HL-60/S4 treated with retinoic acid at 250 ng/mL for 4 days and 3 days (cell line): ENCODE measurements around the gene CD52.
"Not testable (repeated sequence)": the region's sequence is repeated elsewhere in the genome, so short reads cannot be mapped to it uniquely, and the experiment has no call there.

ENCODE experiments used
- in situ Hi-C: fragments of 300-500 bp; cut with MboI; formaldehyde crosslinking; loops from 2 replicates; pipeline ENCODE4 v1.7.0; 2022; ENCODE audit warnings: low sequenced_read_pairs

The CD52 gene

GRCh38 chr1:26329380-26329779 lies 11.6 kb downstream of the CD52 start:
- in situ Hi-C loops = not testable (repeated sequence)

- in situ Hi-C loops = no loop called here
Observed at GRCh38 chr1:26330276-26330675, 12.5 kb downstream of the CD52 start.

- in situ Hi-C loops = not testable (repeated sequence)
Observed at GRCh38 chr1:26333312-26333711, 15.6 kb downstream of the CD52 start.

GRCh38 chr1:26335774-26336476 lies 18.2 kb downstream of the CD52 start:
- in situ Hi-C loops = no loop called here

GRCh38 chr1:26336477-26337205 lies 18.9 kb downstream of the CD52 start:
- in situ Hi-C loops = no loop called here

- in situ Hi-C loops = no loop called here
Observed at GRCh38 chr1:26337206-26337535, 19.4 kb downstream of the CD52 start.

GRCh38 chr1:26337625-26338024 lies 19.9 kb downstream of the CD52 start:
- in situ Hi-C loops = no loop called here

- in situ Hi-C loops = no loop called here
Observed at GRCh38 chr1:26338670-26339069, 20.9 kb downstream of the CD52 start.

GRCh38 chr1:26340047-26340481 lies 22.3 kb downstream of the CD52 start:
- in situ Hi-C loops = no loop called here

GRCh38 chr1:26344147-26344920 lies 26.6 kb downstream of the CD52 start:
- in situ Hi-C loops = no loop called here

- in situ Hi-C loops = no loop called here
Observed at GRCh38 chr1:26345718-26346117, 28.0 kb downstream of the CD52 start.

- in situ Hi-C loops = no loop called here
Observed at GRCh38 chr1:26346274-26347033, 28.7 kb downstream of the CD52 start.

- in situ Hi-C loops = no loop called here
Observed at GRCh38 chr1:26349188-26349876, 31.6 kb downstream of the CD52 start.

GRCh38 chr1:26349877-26350244 lies 32.1 kb downstream of the CD52 start:
- in situ Hi-C loops = no loop called here

GRCh38 chr1:26350343-26350700 lies 32.6 kb downstream of the CD52 start:
- in situ Hi-C loops = no loop called here

- in situ Hi-C loops = no loop called here
Observed at GRCh38 chr1:26350701-26351589, 33.2 kb downstream of the CD52 start.

GRCh38 chr1:26351590-26352337 lies 34.0 kb downstream of the CD52 start:
- in situ Hi-C loops = no loop called here

- in situ Hi-C loops = no loop called here
Observed at GRCh38 chr1:26352338-26352679, 34.6 kb downstream of the CD52 start.

- in situ Hi-C loops = no loop called here
Observed at GRCh38 chr1:26353210-26353859, 35.6 kb downstream of the CD52 start.
